HG02571 (cell line): ENCODE results near the gene DBN1.

Experiments used
- ATAC-seq: cut with Tn5 transposase; IDR thresholded peaks from one replicate; pipeline ENCODE4 v1.9.1; 2021; ENCODE audit warnings: mild to moderate bottlenecking, moderate library complexity; ENCODE audit not compliant: unreplicated experiment

DBN1 gene

GRCh38 chr5:177445917-177446199 is 27.6 kb downstream of the DBN1 start:
- ATAC-seq = no peak

GRCh38 chr5:177445052-177445916 is 28.1 kb downstream of the DBN1 start:
- ATAC-seq = no peak

GRCh38 chr5:177444106-177445051 is 29.1 kb downstream of the DBN1 start:
- ATAC-seq = no peak

- ATAC-seq = no peak
These were observed 30.1 kb downstream of the DBN1 start for GRCh38 chr5:177443144-177443983.

- no peak for ATAC-seq
These were observed 31.2 kb downstream of the DBN1 start for GRCh38 chr5:177442066-177442826.

GRCh38 chr5:177440990-177441780 is 32.2 kb downstream of the DBN1 start:
- no peak for ATAC-seq

GRCh38 chr5:177440211-177440989 is 33.0 kb downstream of the DBN1 start:
- ATAC-seq = no peak

- no peak for ATAC-seq
These were observed 33.8 kb downstream of the DBN1 start for GRCh38 chr5:177439518-177440053.

GRCh38 chr5:177438468-177438867 is 35.0 kb downstream of the DBN1 start:
- ATAC-seq = no peak

- ATAC-seq = no peak
These were observed 35.8 kb downstream of the DBN1 start for GRCh38 chr5:177437623-177438022.

GRCh38 chr5:177435847-177436536 is 37.4 kb downstream of the DBN1 start:
- no peak for ATAC-seq

- no peak for ATAC-seq
These were observed 38.3 kb downstream of the DBN1 start for GRCh38 chr5:177434942-177435738.

- ATAC-seq = no peak
These were observed 39.0 kb downstream of the DBN1 start for GRCh38 chr5:177434437-177434836.

- ATAC-seq = no peak
These were observed 39.7 kb downstream of the DBN1 start for GRCh38 chr5:177433658-177434217.

GRCh38 chr5:177432839-177433657 is 40.4 kb downstream of the DBN1 start:
- ATAC-seq = no peak
